K562 (cell line): ENCODE data around the gene RBM4B. TPM values are rescaled to one million over a fixed set of nuclear protein-coding genes. Genes with fewer than 3 reads are reported as not detected.

ENCODE experiments used
- ATAC-seq: fragments of 200-7000 bp; cut with Tn5 transposase; 3 replicates; pipeline ENCODE4 v1.9.1; 2020; ENCODE audit warnings: moderate library complexity
- BruUV-seq: library from RNA; stranded (reverse); fragments of 400-500 nt; replicated peaks from 2 replicates; lab custom pipeline; 2021; lab: Mats Ljungman, UMichigan
- CTCF ChIA-PET: fragments of 300-600 bp; formaldehyde crosslinking; extraction: SDS; loops from one replicate; lab custom pipeline; 2021; ENCODE audit warnings: low intra/inter-chr PET ratio; lab: Yijun Ruan, JAX
- POLR2A ChIA-PET: fragments of 300-600, 350-650 bp; sonication (Branson Sonifier 250); formaldehyde crosslinking; extraction: SDS; loops from one replicate; lab custom pipeline; 2021; ENCODE audit warnings: antibody characterized with exemption, inconsistent platforms; lab: Yijun Ruan, JAX
- DNase-seq, 4 experiments: peaks; one replicate each; pipeline versions ENCODE4 v3.0.0 to v3.0.0-alpha.2; 2011 to 2018; ENCODE audit warnings: low spot score in 3 of 4, mixed read lengths in 3 of 4; ENCODE audit errors: extremely low read depth in 1 of 4
- FAIRE-seq: peaks from 2 replicates; lab custom pipeline; 2011; peaks lifted over from hg19 to GRCh38; lab: Jason Lieb, UNC
- H2AFZ ChIP-seq: 2 replicates; pipeline ENCODE4 v1.6.0; 2011; ENCODE audit warnings: low read depth, low read length, control low read depth, inconsistent platforms
- H3K27ac ChIP-seq: fragments of 200-600 bp; 3 replicates; pipeline ENCODE4 v1.8.0; 2011; ENCODE audit warnings: low read depth, mild to moderate bottlenecking, control low read depth, inconsistent platforms, low read length, moderate library complexity, mixed read lengths; ENCODE audit errors: extremely low read depth
- H3K27me3 ChIP-seq, 2 experiments: fragments of 300-600 bp in 1 of 2; 2 replicates in 1 of 2; 3 replicates in 1 of 2; pipeline versions ENCODE4 v1.6.0 to v1.8.0; 2011; ENCODE audit warnings: inconsistent platforms in 2 of 2, low read length in 2 of 2, mild to moderate bottlenecking in 1 of 2, mixed read lengths in 1 of 2, moderate library complexity in 1 of 2; ENCODE audit not compliant: control insufficient read depth in 2 of 2, insufficient read depth in 2 of 2
- H3K36me3 ChIP-seq: fragments of 300-600 bp; 3 replicates; pipeline ENCODE4 v1.8.0; 2011; ENCODE audit warnings: mild to moderate bottlenecking, low read length, inconsistent platforms; ENCODE audit not compliant: control insufficient read depth, insufficient read depth
- H3K4me1 ChIP-seq, 2 experiments: fragments of 200-600 bp in 1 of 2; replicated peaks in 1 of 2; 2 replicates in 1 of 2; 3 replicates in 1 of 2; pipeline versions ENCODE4 v1.5.1 to v1.8.0; 2011; ENCODE audit warnings: inconsistent platforms in 2 of 2, low read length in 2 of 2, mild to moderate bottlenecking in 1 of 2, mixed read lengths in 1 of 2, moderate library complexity in 1 of 2; ENCODE audit not compliant: control insufficient read depth in 2 of 2, insufficient read depth in 2 of 2
- H3K4me2 ChIP-seq: 2 replicates; pipeline ENCODE4 v1.6.1; 2011; ENCODE audit warnings: low read length, control low read depth, inconsistent platforms, mixed read lengths; ENCODE audit not compliant: insufficient read depth
- H3K4me3 ChIP-seq: fragments of 200-600 bp; sonication (generic), shearing (Covaris generic); 2 replicates; pipeline ENCODE4 v1.5.1; 2016; ENCODE audit warnings: control low read depth, inconsistent platforms
- H3K79me2 ChIP-seq: fragments of 200-600 bp; 3 replicates; pipeline ENCODE4 v1.8.0; 2011; ENCODE audit warnings: low read length, inconsistent platforms; ENCODE audit not compliant: control insufficient read depth, insufficient read depth
- H3K9ac ChIP-seq, 2 experiments: 2 replicates each; pipeline versions ENCODE4 v1.6.0 to v1.6.1; 2011; ENCODE audit warnings: low read depth in 2 of 2, low read length in 2 of 2, control low read depth in 1 of 2, inconsistent platforms in 1 of 2, mild to moderate bottlenecking in 1 of 2, mixed read lengths in 1 of 2; ENCODE audit not compliant: insufficient read depth in 1 of 2
- H3K9me1 ChIP-seq: one replicate; pipeline ENCODE4 v1.6.0; 2011; ENCODE audit warnings: inconsistent platforms, mild to moderate bottlenecking, low read length, moderate library complexity; ENCODE audit not compliant: control insufficient read depth, insufficient read depth
- H3K9me3 ChIP-seq: replicated peaks from 2 replicates; pipeline ENCODE4 v1.5.1; 2011; ENCODE audit warnings: low read depth, low read length, inconsistent platforms; ENCODE audit not compliant: control insufficient read depth, insufficient read depth
- H4K20me1 ChIP-seq: replicated peaks from 2 replicates; pipeline ENCODE4 v1.6.1; 2011; ENCODE audit warnings: low read length, inconsistent platforms, mixed read lengths; ENCODE audit not compliant: control insufficient read depth, insufficient read depth
- BCOR ChIP-seq: fragments of 450-650 bp; IDR thresholded peaks from 2 replicates; pipeline ENCODE4 v1.6.1; 2016
- HNRNPLL ChIP-seq: fragments of 200-400 bp; formaldehyde crosslinking; IDR thresholded peaks from 2 replicates; pipeline ENCODE4 v1.6.1; 2017; ENCODE audit warnings: low read length, low read depth, mild to moderate bottlenecking; ENCODE audit not compliant: poor library complexity, severe bottlenecking
- ILF3 ChIP-seq: fragments of 450-650 bp; IDR thresholded peaks from 2 replicates; pipeline ENCODE4 v1.6.1; 2018; ENCODE audit warnings: antibody characterized with exemption, mild to moderate bottlenecking, moderate library complexity, borderline replicate concordance
- MAZ ChIP-seq, 2 experiments: fragments of 450-650 bp in 1 of 2; sonication (generic) in 1 of 2; formaldehyde crosslinking; IDR thresholded peaks in 1 of 2; conservative IDR thresholded peaks in 1 of 2; 2 replicates each; pipeline versions ENCODE4 v1.4.0 to v1.5.0; 2020; ENCODE audit warnings: mild to moderate bottlenecking in 1 of 2, missing genetic modification reagents in 1 of 2
- NCOA1 ChIP-seq: fragments of 450-650 bp; IDR thresholded peaks from 2 replicates; pipeline ENCODE4 v1.6.1; 2016; ENCODE audit warnings: low read depth
- NFIC ChIP-seq: fragments of 450-650 bp; IDR thresholded peaks from 2 replicates; pipeline ENCODE4 v1.6.1; 2017; ENCODE audit warnings: mild to moderate bottlenecking, inconsistent platforms
- NR2C1 ChIP-seq, 2 experiments: fragments of 450-650 bp; IDR thresholded peaks; 2 replicates each; pipeline ENCODE4 v1.6.1; 2017; ENCODE audit warnings: mild to moderate bottlenecking in 2 of 2, antibody characterized with exemption in 1 of 2, inconsistent platforms in 1 of 2, missing compliant biosample characterization in 1 of 2, missing genetic modification characterization in 1 of 2
- SMC3 ChIP-seq: conservative IDR thresholded peaks from 2 replicates; pipeline ENCODE4 v1.6.1; 2011; ENCODE audit warnings: low read depth, low read length, improper control_type of control experiment; ENCODE audit not compliant: insufficient read depth
- TARDBP ChIP-seq: fragments of 450-650 bp; IDR thresholded peaks from 2 replicates; pipeline ENCODE4 v1.6.1; 2016
- TCF3 ChIP-seq: sonication (generic); formaldehyde crosslinking; IDR thresholded peaks from 2 replicates; pipeline ENCODE4 v1.4.0; 2020; ENCODE audit warnings: mild to moderate bottlenecking, missing genetic modification reagents
- U2AF2 ChIP-seq: fragments of 200-400 bp; formaldehyde crosslinking; optimal IDR thresholded peaks from 2 replicates; pipeline ENCODE3; 2017; ENCODE audit warnings: low read depth, mild to moderate bottlenecking, low read length
- ZKSCAN8 ChIP-seq: fragments of 200-800 bp; sonication (Bioruptor generic); IDR thresholded peaks from 2 replicates; pipeline ENCODE4 v1.6.1; 2016; ENCODE audit warnings: missing genetic modification characterization, missing compliant biosample characterization
- ZNF24 ChIP-seq: fragments of 450-650 bp; IDR thresholded peaks from 2 replicates; pipeline ENCODE4 v1.6.1; 2016
- ZNF785 ChIP-seq: fragments of 250-450 bp; sonication (Bioruptor Pico); IDR thresholded peaks from 2 replicates; pipeline ENCODE4 v1.4.0; 2020; ENCODE audit warnings: mild to moderate bottlenecking
- WGBS: fragments of 100-300 bp; shearing (Covaris generic); methylation state at CpG from one replicate; pipeline ENCODE4 v1.1.6; 2016; ENCODE audit warnings: low coverage, mixed read lengths; ENCODE audit not compliant: insufficient coverage; ENCODE audit errors: missing lambda C conversion rate; 5-methylcytosine and 5-hydroxymethylcytosine counted together
- in situ Hi-C: fragments of 300-500 bp; cut with MboI; formaldehyde crosslinking; loops from 4 replicates; pipeline ENCODE4 v1.15.0; 2018; ENCODE audit warnings: inconsistent platforms, mixed read lengths
- intact Hi-C: fragments of 100-400 bp; cut with micrococcal nuclease; formaldehyde crosslinking; loops from 2 replicates; pipeline ENCODE4 v1.14.2; 2022
- polyA plus RNA-seq, 8 experiments: library from polyadenylated mRNA; depleted of rRNA in 4 of 8; stranded (reverse) in 5 of 8; unstranded in 3 of 8; fragments of >200 nt; fragmentation: Nextera tagmentation in 2 of 8; fragmentation: Illumina TruSeq in 1 of 8; extraction: Ambion mirVana in 2 of 8; extraction: Trizol in 1 of 8; gene quantifications; 2 replicates each; pipeline versions ENCODE4 v1.2.1 to v1.2.3, GENCODE V29; 2011 to 2014; ENCODE audit warnings: inconsistent platforms in 1 of 8, missing spikeins in 1 of 8
- total RNA-seq, 7 experiments: library from RNA; depleted of rRNA in 6 of 7; stranded (reverse); fragments of >200 nt in 6 of 7; fragmentation: Illumina TruSeq in 2 of 7; extraction: Trizol in 2 of 7; gene quantifications; 2 replicates each; pipeline versions ENCODE4 v1.2.1 to v1.2.3, GENCODE V29; 2011 to 2021; ENCODE audit warnings: low replicate concordance in 1 of 7
- TF ChIP-seq, protein P1 (sequence below): fragments of 450-650 bp; IDR thresholded peaks from 2 replicates; pipeline ENCODE4 v1.7.1; 2018; ENCODE audit warnings: mild to moderate bottlenecking, low read depth; ENCODE audit not compliant: partially characterized antibody
- TF ChIP-seq, protein P2 (sequence below): fragments of 450-650 bp; IDR thresholded peaks from 2 replicates; pipeline ENCODE4 v1.6.1; 2016; ENCODE audit warnings: antibody characterized with exemption
- TF ChIP-seq, protein P3 (sequence below): sonication (generic); formaldehyde crosslinking; IDR thresholded peaks from 2 replicates; pipeline ENCODE4 v1.8.0; 2023; ENCODE audit warnings: mild to moderate bottlenecking, missing genetic modification reagents

Gene RBM4B
- total and polyA plus RNA-seq, 9 of the 15 experiments (the other 6 are each of a cell fraction or from before 2014, with no cell fraction given), result 14.6 to 39.9 (median 23.3) TPM

DNA sequence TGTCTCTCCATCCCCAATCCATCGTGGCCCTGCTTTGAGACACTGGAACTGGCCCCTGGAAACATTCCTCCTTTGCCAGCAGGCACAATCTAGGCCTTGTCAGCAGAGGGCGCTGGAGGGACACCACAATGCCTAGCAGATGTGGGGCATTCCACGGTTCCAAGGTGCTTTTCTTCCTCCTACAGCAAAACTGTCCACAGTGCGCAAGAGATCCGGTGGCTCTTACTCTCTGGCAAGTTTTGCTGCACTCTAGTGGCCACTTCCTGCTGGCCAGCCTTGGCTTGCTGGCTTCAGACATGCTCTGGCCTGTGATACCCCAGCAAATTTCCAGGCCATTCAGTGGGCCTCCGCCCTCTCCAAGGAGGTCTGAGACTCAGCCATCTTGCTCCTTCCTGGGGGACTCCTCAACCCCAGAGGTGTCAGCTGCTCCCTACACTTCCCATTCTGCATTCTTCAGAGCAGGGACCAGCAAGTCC is 17.1 kb upstream of the RBM4B start:
- POLR2A ChIA-PET, result interaction anchor here (0.6 to 0.7 kb wide), 2 partner anchors 144 to 277 kb away, joined by 3 to 4 read pairs; no protein-coding TSS in a partner anchor
- peak overlapping the region in 1 of 2 experiments; percentile 49; a peak in 1 of 4 replicates for H3K9ac ChIP-seq
- FAIRE-seq (peak; percentile 100), DNase-seq (peak; percentile 84 to 95 (median 87)), ATAC-seq (peak; percentile 99)
- no peaks in the 10 kb centered on the region for H3K79me2 ChIP-seq
- peaks cover 93% of the 10 kb centered on the region; the same call in 2 of the 3 replicates for H3K36me3 ChIP-seq
- no peak overlapping the region for H3K4me2 ChIP-seq
- WGBS, result 16% methylated on average over 6 of the region's 6 CpGs
- in situ Hi-C loops (loop anchor here (5.0 kb wide), 2 partner anchors 138 to 288 kb away; no protein-coding TSS in a partner anchor), intact Hi-C loops (loop anchor here (1.0 to 2.0 kb wide), 3 partner anchors 140 to 282 kb away; no protein-coding TSS in a partner anchor)
- H3K4me3 ChIP-seq, result no peak overlapping the region
- no peak overlapping the region for H2AFZ ChIP-seq
- no TSS peak for BruUV-seq
- H3K9me3 ChIP-seq, result no peaks in the 10 kb centered on the region
- H3K27ac ChIP-seq, result no peak overlapping the region; the same call in 2 of the 3 replicates
- no peaks in the 10 kb centered on the region for H3K9me1 ChIP-seq
- H4K20me1 ChIP-seq, result 0 out of 2 replicates have a peak, but pooled peaks cover 4% of the 10 kb centered on the region
- H3K27me3 ChIP-seq, result no peaks in the 10 kb centered on the region
- peaks cover 0 to 23% of the 10 kb centered on the region in 2 experiments; a peak in 2 of 5 replicates for H3K4me1 ChIP-seq
- CTCF ChIA-PET, result interaction anchor here (0.6 to 4.4 kb wide), 13 partner anchors 45 to 384 kb away, joined by 3 to 73 read pairs (median 4); partner anchors contain the start of gene C11orf86
- TF ChIP-seq NR2C1 (IDR thresholded peaks at IDR 0.05) (no peak), NR2C1 (tag; IDR thresholded peaks at IDR 0.05) (peak; percentile 30; the same call in 1 of the 2 replicates), NCOA1 (0 out of 2 replicates have a peak, but pooled peaks have one; percentile 27), ILF3 (no peak), MAZ (CRISPR knock-in tag; conservative IDR thresholded peaks at IDR 0.05 in 1 of 2, IDR thresholded peaks at IDR 0.05 in 1 of 2) (peak; percentile 57 to 88), BCOR (peak; percentile 29; the same call in 1 of the 2 replicates), HNRNPLL (peak; percentile 75), TCF3 (CRISPR knock-in tag) (peak; percentile 43; the same call in 1 of the 2 replicates), ZNF24 (peak; percentile 85), TARDBP (peak; percentile 77; the same call in 1 of the 2 replicates), ZNF785 (CRISPR knock-in tag) (no peak), NFIC (peak; percentile 51; the same call in 1 of the 2 replicates), U2AF2 (no peak), ZKSCAN8 (no peak), SMC3 (peak; percentile 99)
- TF ChIP-seq, protein P1, sequence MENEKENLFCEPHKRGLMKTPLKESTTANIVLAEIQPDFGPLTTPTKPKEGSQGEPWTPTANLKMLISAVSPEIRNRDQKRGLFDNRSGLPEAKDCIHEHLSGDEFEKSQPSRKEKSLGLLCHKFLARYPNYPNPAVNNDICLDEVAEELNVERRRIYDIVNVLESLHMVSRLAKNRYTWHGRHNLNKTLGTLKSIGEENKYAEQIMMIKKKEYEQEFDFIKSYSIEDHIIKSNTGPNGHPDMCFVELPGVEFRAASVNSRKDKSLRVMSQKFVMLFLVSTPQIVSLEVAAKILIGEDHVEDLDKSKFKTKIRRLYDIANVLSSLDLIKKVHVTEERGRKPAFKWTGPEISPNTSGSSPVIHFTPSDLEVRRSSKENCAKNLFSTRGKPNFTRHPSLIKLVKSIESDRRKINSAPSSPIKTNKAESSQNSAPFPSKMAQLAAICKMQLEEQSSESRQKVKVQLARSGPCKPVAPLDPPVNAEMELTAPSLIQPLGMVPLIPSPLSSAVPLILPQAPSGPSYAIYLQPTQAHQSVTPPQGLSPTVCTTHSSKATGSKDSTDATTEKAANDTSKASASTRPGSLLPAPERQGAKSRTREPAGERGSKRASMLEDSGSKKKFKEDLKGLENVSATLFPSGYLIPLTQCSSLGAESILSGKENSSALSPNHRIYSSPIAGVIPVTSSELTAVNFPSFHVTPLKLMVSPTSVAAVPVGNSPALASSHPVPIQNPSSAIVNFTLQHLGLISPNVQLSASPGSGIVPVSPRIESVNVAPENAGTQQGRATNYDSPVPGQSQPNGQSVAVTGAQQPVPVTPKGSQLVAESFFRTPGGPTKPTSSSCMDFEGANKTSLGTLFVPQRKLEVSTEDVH, result peak; percentile 68
- TF ChIP-seq, protein P2, sequence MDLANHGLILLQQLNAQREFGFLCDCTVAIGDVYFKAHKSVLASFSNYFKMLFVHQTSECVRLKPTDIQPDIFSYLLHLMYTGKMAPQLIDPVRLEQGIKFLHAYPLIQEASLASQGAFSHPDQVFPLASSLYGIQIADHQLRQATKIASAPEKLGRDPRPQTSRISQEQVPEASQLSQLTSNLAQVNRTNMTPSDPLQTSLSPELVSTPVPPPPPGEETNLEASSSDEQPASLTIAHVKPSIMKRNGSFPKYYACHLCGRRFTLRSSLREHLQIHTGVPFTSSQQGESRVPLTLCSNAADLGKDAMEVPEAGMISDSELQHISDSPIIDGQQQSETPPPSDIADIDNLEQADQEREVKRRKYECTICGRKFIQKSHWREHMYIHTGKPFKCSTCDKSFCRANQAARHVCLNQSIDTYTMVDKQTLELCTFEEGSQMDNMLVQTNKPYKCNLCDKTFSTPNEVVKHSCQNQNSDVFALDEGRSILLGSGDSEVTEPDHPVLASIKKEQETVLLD, result peak; percentile 69
- TF ChIP-seq, protein P3, sequence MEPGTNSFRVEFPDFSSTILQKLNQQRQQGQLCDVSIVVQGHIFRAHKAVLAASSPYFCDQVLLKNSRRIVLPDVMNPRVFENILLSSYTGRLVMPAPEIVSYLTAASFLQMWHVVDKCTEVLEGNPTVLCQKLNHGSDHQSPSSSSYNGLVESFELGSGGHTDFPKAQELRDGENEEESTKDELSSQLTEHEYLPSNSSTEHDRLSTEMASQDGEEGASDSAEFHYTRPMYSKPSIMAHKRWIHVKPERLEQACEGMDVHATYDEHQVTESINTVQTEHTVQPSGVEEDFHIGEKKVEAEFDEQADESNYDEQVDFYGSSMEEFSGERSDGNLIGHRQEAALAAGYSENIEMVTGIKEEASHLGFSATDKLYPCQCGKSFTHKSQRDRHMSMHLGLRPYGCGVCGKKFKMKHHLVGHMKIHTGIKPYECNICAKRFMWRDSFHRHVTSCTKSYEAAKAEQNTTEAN (CRISPR knock-in tag), result no peak
